Heart right ventricle (tissue), 16 donors: Measurements from ENCODE around the gene GRB10. TPM values are rescaled to one million over a fixed set of nuclear protein-coding genes. Genes with fewer than 3 reads are reported as not detected.

ENCODE experiments used
- ATAC-seq, 8 donors: fragments of 200-7000 bp; cut with Tn5 transposase; one replicate each; pipeline ENCODE4 v1.9.1; 2020; ENCODE audit warnings: mild to moderate bottlenecking in 8 of 8, moderate library complexity in 8 of 8, moderate number of reproducible peaks in 1 of 8
- DNase-seq, 2 donors: peaks; one replicate each; pipeline ENCODE4 v3.0.0-alpha.2; 2020
- H3K27ac ChIP-seq, 10 donors: fragments of 200-600 bp; sonication (generic) in 2 of 10; one replicate each; pipeline versions ENCODE4 v1.5.0 to v1.8.0; 2020 to 2022; ENCODE audit warnings: mild to moderate bottlenecking in 3 of 10
- H3K27me3 ChIP-seq, 7 donors: fragments of 200-600 bp; one replicate each; pipeline ENCODE4 v1.8.0; 2021 to 2022; ENCODE audit warnings: mild to moderate bottlenecking in 2 of 7
- H3K36me3 ChIP-seq, 9 donors: fragments of 200-600 bp; sonication (generic) in 1 of 9; one replicate each; pipeline versions ENCODE4 v1.5.0 to v1.8.0; 2020 to 2022; ENCODE audit warnings: mild to moderate bottlenecking in 2 of 9
- H3K4me1 ChIP-seq, 9 donors: fragments of 200-600 bp; sonication (generic) in 1 of 9; one replicate each; pipeline versions ENCODE4 v1.5.0 to v1.8.0; 2020 to 2022; ENCODE audit warnings: mild to moderate bottlenecking in 4 of 9
- H3K4me3 ChIP-seq, 10 donors: fragments of 200-600 bp; sonication (generic) in 2 of 10; one replicate each; pipeline versions ENCODE4 v1.5.0 to v1.8.0; 2020 to 2022; ENCODE audit warnings: mild to moderate bottlenecking in 7 of 10, moderate library complexity in 2 of 10
- H3K9me3 ChIP-seq, 11 donors: fragments of 200-600 bp in 10 of 11; sonication (generic) in 2 of 11; one replicate each; pipeline versions ENCODE4 v1.5.0 to v1.8.0; 2013 to 2022; ENCODE audit warnings: mild to moderate bottlenecking in 2 of 11, control low read depth in 1 of 11, moderate library complexity in 1 of 11
- WGBS, 2 donors: extraction: QIAGEN DNeasy Blood & Tissue Kit; methylation state at CpG; one replicate each; pipeline ENCODE4 v1.1.7; 2013; ENCODE audit warnings: inconsistent platforms in 1 of 2; 5-methylcytosine and 5-hydroxymethylcytosine counted together
- intact Hi-C, 10 donors: fragments of 100-400 bp; cut with DNase I; formaldehyde crosslinking; loops; one replicate each; pipeline versions ENCODE4 v1.11.1 to v1.14.2; 2022
- polyA plus RNA-seq, 2 donors: library from polyadenylated mRNA; stranded (reverse); fragments of 200-250 nt; gene quantifications; one replicate each; pipeline ENCODE4 v1.2.3, GENCODE V29; 2013
- total RNA-seq, 10 donors: library from RNA; stranded (reverse); fragmentation: NEBNext Ultra II Directional in 3 of 10; extraction: Animal tissue kit (Norgen Biotek cat#: 25700) in 3 of 10; gene quantifications; one replicate each; pipeline versions ENCODE4 v1.2.1 to v1.2.4, GENCODE V29; 2021 to 2023
- TF ChIP-seq, protein P1 (sequence below), 9 donors: fragments of 200-600 bp; sonication (generic) in 2 of 9; IDR thresholded peaks; one replicate each; pipeline versions ENCODE4 v1.5.0 to v1.8.0; 2021 to 2022; ENCODE audit warnings: antibody characterized with exemption in 9 of 9, mild to moderate bottlenecking in 5 of 9, moderate library complexity in 1 of 9
- donor health status: Arrhythmogenic right ventricular cardiomyopathy.
- donor health status: ischemic (EF 13 %, LVEDD 7.1; RV severe dilation, severe dysfunction).
- donor health status: healthy with polysubstance abuse.
- donor health status: DM: no; HTN: yes; CAD: no.
- donor health status: DM: no; HTN: no; CAD: no.
- donor health status: ischemic (EF 25% LVEDD 6.9; RV normal size, moderate dysfunction).
- donor health status: ischemic (EF 25% LVEDD 5.7; RV mildly dilated, moderate dysfunction).
- donor health status: healthy.
- donor health status: DM: yes; HTN: yes; CAD: no.
- donor health status: Ischemic cardiomyopathy.
- donor health status: ischemic (EF 35%, LVEDD 5.7; RV mildly dilated, moderate dysfunction).
- donor health status: nonischemic (EF 11% LVEDD 7.7; RV severe dilation, severe dysfunction).
- donor health status: DM: yes; HTN: yes; CAD: no.
- donor health status: PGD.
- donor health status: ischemic (EF 29% LVEDD 5.4; RV normal size, mild dysfunction).
- donor health status: nonischemic (EF 23%, LVEDD 6.1; RV moderate dilation, normal function).

The GRB10 gene
- total and polyA plus RNA-seq, 12 donors, result 13.2 to 48.7 (median 29.6) TPM

DNA sequence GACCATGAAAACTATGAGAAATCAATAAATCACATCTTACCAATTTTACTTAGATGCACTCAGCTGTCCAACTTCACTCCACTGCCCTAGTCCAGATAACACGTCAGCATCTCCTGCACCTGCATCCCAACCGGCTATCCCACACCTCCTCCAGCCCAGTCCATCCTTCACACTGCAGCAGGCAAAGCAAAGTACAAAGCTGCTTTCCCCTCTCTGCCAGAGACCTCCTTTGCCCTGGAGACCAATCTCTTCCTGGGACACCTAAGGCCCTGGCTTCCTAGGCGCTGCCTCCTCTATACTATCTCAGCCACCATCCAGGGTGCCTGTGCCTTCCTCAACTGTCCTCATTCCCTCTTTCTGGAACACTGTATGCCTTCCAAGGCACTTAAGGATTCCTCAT is 127.2 kb downstream of the GRB10 start:
- TF ChIP-seq, protein P1, sequence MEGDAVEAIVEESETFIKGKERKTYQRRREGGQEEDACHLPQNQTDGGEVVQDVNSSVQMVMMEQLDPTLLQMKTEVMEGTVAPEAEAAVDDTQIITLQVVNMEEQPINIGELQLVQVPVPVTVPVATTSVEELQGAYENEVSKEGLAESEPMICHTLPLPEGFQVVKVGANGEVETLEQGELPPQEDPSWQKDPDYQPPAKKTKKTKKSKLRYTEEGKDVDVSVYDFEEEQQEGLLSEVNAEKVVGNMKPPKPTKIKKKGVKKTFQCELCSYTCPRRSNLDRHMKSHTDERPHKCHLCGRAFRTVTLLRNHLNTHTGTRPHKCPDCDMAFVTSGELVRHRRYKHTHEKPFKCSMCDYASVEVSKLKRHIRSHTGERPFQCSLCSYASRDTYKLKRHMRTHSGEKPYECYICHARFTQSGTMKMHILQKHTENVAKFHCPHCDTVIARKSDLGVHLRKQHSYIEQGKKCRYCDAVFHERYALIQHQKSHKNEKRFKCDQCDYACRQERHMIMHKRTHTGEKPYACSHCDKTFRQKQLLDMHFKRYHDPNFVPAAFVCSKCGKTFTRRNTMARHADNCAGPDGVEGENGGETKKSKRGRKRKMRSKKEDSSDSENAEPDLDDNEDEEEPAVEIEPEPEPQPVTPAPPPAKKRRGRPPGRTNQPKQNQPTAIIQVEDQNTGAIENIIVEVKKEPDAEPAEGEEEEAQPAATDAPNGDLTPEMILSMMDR (IDR thresholded peaks at IDR 0.05), result no peak
- 97 to 98% methylated on average over 3 of the region's 3 CpGs for WGBS, 2 donors
- DNase-seq (no peak), ATAC-seq (no peak)
- Histone ChIP-seq H3K4me1 (peaks cover 51 to 81% (median 71%) of the 10 kb centered on the region in 9 donors), H3K27me3 (no peaks in the 10 kb centered on the region), H3K27ac (peak overlapping the region in 6 of 10 donors; percentile 59 to 84 (median 76)), H3K9me3 (no peaks in the 10 kb centered on the region), H3K36me3 (peaks cover 0 to 17% (median 0%) of the 10 kb centered on the region in 9 donors), H3K4me3 (no peak overlapping the region)
- intact Hi-C loops, result loop anchor here in 2 of 10 donors (2.0 to 10.0 kb wide), 2 partner anchors 35 to 139 kb away; no protein-coding TSS in a partner anchor

DNA sequence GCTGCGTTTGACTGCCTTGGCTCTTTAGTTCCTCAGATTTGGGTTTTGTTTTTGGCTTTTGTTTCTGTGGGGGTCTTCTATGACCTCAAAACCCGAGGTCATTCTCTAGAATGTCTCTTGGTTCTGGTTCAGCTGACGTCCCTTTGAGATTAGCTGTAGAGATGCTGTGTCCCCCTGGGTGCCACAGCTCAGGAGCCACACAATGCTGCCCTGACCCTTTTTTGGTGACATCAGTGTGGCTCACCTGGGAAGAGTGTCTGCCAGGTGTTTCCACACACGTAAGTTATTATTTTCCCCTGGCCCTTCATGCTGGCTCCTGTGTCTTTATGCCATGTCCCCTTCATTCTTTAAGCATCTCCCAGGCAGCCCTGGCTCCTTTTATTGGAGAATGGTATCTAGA is 127.7 kb downstream of the GRB10 start:
- DNase-seq (no peak), ATAC-seq (no peak)
- Histone ChIP-seq H3K4me3 (no peak overlapping the region), H3K27ac (peak overlapping the region in 6 of 10 donors; percentile 68 to 94 (median 76)), H3K36me3 (peaks cover 0 to 17% (median 0%) of the 10 kb centered on the region in 9 donors), H3K27me3 (no peaks in the 10 kb centered on the region), H3K4me1 (peaks cover 51 to 81% (median 69%) of the 10 kb centered on the region in 9 donors), H3K9me3 (no peaks in the 10 kb centered on the region)
- WGBS, 2 donors, result 74 to 79% methylated on average over 4 of the region's 4 CpGs
- TF ChIP-seq, protein P1 (IDR thresholded peaks at IDR 0.05), result no peak
- intact Hi-C loops, result loop anchor here in 2 of 10 donors (2.0 to 10.0 kb wide), 2 partner anchors 34 to 140 kb away; no protein-coding TSS in a partner anchor

DNA sequence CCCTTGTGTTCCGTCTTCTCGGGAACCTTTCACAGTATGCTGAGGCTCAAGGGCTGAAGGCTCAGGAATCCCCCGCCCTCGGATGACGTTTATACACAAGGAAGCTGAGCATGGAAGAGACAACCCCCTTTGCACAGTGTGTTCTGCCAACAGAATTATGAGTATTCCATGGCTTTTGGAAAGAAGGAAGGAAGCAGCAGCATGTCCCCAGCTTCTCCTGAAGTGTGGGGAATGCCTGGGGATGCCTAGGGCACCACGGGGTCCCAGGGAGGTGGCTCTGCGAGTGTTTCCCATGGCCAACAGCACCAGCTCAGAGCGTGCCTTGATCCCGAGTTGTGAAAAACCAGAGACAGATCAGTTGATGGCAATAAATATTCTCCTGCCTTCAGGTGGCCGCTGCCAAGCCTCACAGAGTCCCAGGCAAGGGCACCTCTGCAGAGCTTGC is 128.7 kb downstream of the GRB10 start:
- H3K36me3 ChIP-seq, result peaks cover 0 to 19% (median 0%) of the 10 kb centered on the region in 9 donors
- no peak overlapping the region for H3K4me3 ChIP-seq
- H3K27me3 ChIP-seq, result no peaks in the 10 kb centered on the region
- 45 to 60% methylated on average over 10 of the region's 10 CpGs for WGBS, 2 donors
- ATAC-seq (peak; percentile 72 to 85 (median 78)), DNase-seq (peak in 1 of 2 donors; percentile 77)
- H3K4me1 ChIP-seq, result peaks cover 51 to 89% (median 76%) of the 10 kb centered on the region in 9 donors
- intact Hi-C loops, result loop anchor here in 2 of 10 donors (2.0 to 10.0 kb wide), 2 partner anchors 33 to 141 kb away; no protein-coding TSS in a partner anchor
- TF ChIP-seq, protein P1 (IDR thresholded peaks at IDR 0.05), result no peak
- peak overlapping the region; percentile 65 to 94 (median 72) for H3K27ac ChIP-seq
- H3K9me3 ChIP-seq, result no peaks in the 10 kb centered on the region

DNA sequence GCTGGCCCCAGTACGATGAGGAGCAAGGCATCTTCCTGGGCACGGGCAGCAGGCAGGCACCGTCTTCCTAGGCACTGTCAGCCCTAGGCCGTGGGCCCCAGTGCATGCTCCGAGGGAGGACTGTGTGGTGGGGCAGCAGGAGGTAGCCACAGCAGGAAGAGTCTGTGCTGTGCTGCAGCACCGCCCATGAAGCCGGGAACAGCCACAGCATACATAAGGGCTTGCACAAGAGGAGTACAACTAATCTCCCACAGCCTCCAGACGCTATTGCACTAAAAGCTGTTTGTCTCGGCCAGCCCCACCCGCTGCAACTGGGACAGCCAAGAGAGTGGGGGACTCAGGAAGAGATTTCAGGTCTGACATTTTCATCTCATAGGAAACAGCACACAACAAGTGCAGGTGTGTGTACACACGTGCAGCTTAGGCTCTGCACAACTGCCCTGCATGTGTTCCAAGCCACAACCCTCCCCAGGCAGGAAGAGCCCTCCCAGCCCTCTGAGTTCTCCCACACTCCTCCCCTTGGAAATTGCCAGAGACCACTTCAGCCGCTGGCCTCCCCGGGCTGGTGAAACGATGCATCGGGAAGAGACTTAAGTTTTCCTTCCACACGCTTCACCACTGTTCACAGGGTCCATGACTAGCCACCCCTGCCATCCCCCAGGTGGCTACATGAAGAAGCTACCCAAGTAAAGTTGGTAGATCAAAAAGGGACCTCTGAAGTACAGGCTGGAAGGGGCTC is 129.4 kb downstream of the GRB10 start:
- peaks cover 0 to 15% (median 0%) of the 10 kb centered on the region in 9 donors for H3K36me3 ChIP-seq
- peak overlapping the region; percentile 65 to 94 (median 72) for H3K27ac ChIP-seq
- no peak for DNase-seq
- ATAC-seq, result peak; percentile 53 to 81 (median 70)
- peak overlapping the region in 1 of 10 donors; percentile 27 for H3K4me3 ChIP-seq
- WGBS, 2 donors, result 46 to 52% methylated on average over 16 of the region's 16 CpGs
- peaks cover 50 to 89% (median 72%) of the 10 kb centered on the region in 9 donors for H3K4me1 ChIP-seq
- TF ChIP-seq, protein P1 (IDR thresholded peaks at IDR 0.05), result no peak
- intact Hi-C loops, result loop anchor here in 1 of 10 donors (10.0 kb wide), 1 partner anchor 142 kb away; no protein-coding TSS in a partner anchor
- H3K9me3 ChIP-seq, result no peaks in the 10 kb centered on the region
- H3K27me3 ChIP-seq, result no peaks in the 10 kb centered on the region
